H1 (cell line): ENCODE results near the gene DIP2C.

Experiments
- CEBPB ChIP-seq: IDR thresholded peaks from 2 replicates; pipeline ENCODE4 v1.6.1; 2012; ENCODE audit warnings: low read depth, low read length
- EGR1 ChIP-seq: IDR thresholded peaks from 2 replicates; pipeline ENCODE4 v1.6.1; 2011; ENCODE audit warnings: low read depth, low read length, borderline replicate concordance
- GABPA ChIP-seq: IDR thresholded peaks from 2 replicates; pipeline ENCODE4 v1.6.1; 2011; ENCODE audit warnings: mild to moderate bottlenecking, low read length, moderate library complexity, borderline replicate concordance; ENCODE audit not compliant: insufficient read depth
- POLR2A ChIP-seq, 2 experiments: IDR thresholded peaks; 1 replicate in 1 of 2; 2 replicates in 1 of 2; pipeline ENCODE4 v1.6.1; 2011; ENCODE audit warnings: low read depth in 2 of 2, low read length in 2 of 2, mild to moderate bottlenecking in 2 of 2; ENCODE audit errors: control extremely low read depth in 1 of 2
- POLR2AphosphoS5 ChIP-seq: IDR thresholded peaks from 2 replicates; pipeline ENCODE4 v1.6.1; 2011; ENCODE audit warnings: low read depth, low read length
- RFX5 ChIP-seq: IDR thresholded peaks from 2 replicates; pipeline ENCODE4 v1.6.1; 2011; ENCODE audit warnings: low read depth, low read length, improper control_type of control experiment, borderline replicate concordance
- SIX5 ChIP-seq: IDR thresholded peaks from 2 replicates; pipeline ENCODE4 v1.6.1; 2011; ENCODE audit warnings: mild to moderate bottlenecking, low read depth, low read length
- TF ChIP-seq, protein P1 (sequence below), 3 experiments: IDR thresholded peaks; 1 replicate in 2 of 3; 2 replicates in 1 of 3; pipeline versions ENCODE4 v1.5.1 to v1.6.1; 2011; ENCODE audit warnings: low read length in 3 of 3, mild to moderate bottlenecking in 3 of 3, inconsistent platforms in 2 of 3, low read depth in 1 of 3, moderate library complexity in 1 of 3; ENCODE audit not compliant: insufficient read depth in 1 of 3; ENCODE audit errors: control extremely low read depth in 1 of 3
- TF ChIP-seq, protein P2 (sequence below): IDR thresholded peaks from 2 replicates; pipeline ENCODE4 v1.6.1; 2011; ENCODE audit warnings: low read length, improper control_type of control experiment

DNA sequence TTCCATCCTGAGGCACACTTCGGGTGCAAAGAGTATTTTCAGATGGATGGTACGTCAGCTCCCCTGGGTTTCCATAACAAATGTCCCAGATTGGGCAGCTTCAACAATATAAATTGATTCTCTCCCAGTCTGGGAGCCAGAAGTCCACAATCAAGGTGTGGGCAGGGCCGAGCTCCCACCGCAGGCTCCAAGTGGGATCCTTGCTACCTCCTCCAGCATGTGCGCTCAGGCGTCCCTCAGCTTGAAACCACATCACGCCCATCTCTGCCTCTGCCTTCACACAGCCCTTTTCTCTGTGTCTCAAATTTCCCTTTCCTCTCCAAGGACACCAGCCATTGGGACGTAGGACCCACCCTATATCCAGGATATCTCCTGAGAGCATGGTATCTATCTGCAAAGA, 153.5 kb downstream of the DIP2C start:
- TF ChIP-seq, protein P1, sequence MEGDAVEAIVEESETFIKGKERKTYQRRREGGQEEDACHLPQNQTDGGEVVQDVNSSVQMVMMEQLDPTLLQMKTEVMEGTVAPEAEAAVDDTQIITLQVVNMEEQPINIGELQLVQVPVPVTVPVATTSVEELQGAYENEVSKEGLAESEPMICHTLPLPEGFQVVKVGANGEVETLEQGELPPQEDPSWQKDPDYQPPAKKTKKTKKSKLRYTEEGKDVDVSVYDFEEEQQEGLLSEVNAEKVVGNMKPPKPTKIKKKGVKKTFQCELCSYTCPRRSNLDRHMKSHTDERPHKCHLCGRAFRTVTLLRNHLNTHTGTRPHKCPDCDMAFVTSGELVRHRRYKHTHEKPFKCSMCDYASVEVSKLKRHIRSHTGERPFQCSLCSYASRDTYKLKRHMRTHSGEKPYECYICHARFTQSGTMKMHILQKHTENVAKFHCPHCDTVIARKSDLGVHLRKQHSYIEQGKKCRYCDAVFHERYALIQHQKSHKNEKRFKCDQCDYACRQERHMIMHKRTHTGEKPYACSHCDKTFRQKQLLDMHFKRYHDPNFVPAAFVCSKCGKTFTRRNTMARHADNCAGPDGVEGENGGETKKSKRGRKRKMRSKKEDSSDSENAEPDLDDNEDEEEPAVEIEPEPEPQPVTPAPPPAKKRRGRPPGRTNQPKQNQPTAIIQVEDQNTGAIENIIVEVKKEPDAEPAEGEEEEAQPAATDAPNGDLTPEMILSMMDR (IDR thresholded peaks at IDR 0.05; ENCODE audit: control extremely low read depth in 1 of 3, insufficient read depth in 1 of 3, low read depth in 1 of 3, low read length in 3 of 3), result no peak
- no peak for TF ChIP-seq POLR2AphosphoS5
- TF ChIP-seq, protein P2, sequence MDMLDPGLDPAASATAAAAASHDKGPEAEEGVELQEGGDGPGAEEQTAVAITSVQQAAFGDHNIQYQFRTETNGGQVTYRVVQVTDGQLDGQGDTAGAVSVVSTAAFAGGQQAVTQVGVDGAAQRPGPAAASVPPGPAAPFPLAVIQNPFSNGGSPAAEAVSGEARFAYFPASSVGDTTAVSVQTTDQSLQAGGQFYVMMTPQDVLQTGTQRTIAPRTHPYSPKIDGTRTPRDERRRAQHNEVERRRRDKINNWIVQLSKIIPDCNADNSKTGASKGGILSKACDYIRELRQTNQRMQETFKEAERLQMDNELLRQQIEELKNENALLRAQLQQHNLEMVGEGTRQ, result no peak
- TF ChIP-seq POLR2A (IDR thresholded peaks at IDR 0.05; ENCODE audit: control extremely low read depth in 1 of 2, low read depth in 2 of 2, low read length in 2 of 2), result no peak
- no peak for TF ChIP-seq GABPA
- no peak for TF ChIP-seq SIX5
- no peak for TF ChIP-seq RFX5
- no peak for TF ChIP-seq EGR1
- TF ChIP-seq CEBPB, result no peak
